ENCODE results near the gene UROD.
"Not testable (repeated sequence)": the region's sequence is repeated elsewhere in the genome, so short reads cannot be mapped to it uniquely, and the experiment has no call there.

The UROD gene

GRCh38 chr1:45011837-45012638 is at the start of gene UROD:
UROD (plus strand) TSS chr1:45012254; CDS start chr1:45012266, 12 bp downstream.
- DNase-seq (ENCODE audit: low read depth) = peak; percentile 86

GRCh38 chr1:44962729-44963128 is 49.3 kb upstream of the UROD start:
- no peak for DNase-seq (ENCODE audit: low read depth)

DNA sequence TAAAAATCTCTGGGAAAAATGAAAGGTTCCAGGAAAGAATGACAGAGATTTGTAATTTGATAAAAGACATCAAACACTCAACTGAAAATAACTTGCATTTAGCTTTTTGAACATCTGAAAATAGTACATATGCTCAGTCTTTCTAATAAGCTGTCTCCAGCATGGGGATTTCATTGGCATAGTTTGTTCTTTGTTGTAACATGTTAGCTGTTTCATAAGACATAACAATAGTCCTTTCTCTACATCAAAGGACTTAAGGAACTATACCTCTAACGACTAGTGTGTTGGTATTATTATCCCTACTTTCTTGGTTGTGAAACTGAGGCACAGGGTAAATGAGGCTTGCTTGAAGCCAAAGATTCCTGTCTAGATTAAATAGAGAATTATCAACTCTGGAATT is 47.7 kb upstream of the UROD start:
- no peak for DNase-seq (ENCODE audit: low read depth)

DNA sequence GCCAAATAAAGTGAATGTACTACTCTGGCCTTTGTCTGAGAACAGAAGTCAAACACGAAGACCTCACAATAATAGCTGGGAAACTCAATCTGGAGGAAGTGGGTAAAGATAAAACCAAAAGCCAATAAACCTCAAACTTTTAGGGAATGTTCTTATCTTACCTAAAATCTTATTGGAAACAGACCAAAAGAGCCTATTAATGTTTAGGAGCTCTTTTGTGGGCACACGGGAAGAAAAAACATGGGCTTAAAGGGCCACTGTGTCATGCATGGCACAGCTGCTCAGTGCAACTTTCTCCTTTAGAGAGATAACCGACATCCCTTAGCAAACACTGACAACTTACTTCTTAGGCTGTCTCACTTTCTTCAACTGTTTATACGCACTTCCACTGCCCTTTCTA is 41.7 kb upstream of the UROD start:
- DNase-seq (ENCODE audit: low read depth) = no peak

DNA sequence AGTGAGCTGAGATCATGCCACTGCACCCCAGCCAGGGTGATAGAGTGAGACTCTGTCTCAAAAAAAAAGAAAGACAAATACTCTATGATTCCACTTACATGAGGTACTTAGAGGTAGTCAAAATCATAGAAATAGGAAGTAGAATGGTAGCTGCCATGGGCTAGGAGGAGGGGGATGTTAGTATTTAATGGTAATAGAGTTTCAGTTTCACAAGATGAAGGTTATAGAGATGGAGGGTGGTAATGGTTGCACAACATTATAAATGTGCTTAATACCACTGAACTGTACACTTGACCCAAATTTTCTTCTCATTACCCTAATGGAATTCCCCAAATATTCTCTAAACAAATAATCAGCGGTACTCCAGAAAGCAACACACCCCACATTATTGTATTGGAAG is 38.4 kb upstream of the UROD start:
- DNase-seq (ENCODE audit: low read depth) = no peak

DNA sequence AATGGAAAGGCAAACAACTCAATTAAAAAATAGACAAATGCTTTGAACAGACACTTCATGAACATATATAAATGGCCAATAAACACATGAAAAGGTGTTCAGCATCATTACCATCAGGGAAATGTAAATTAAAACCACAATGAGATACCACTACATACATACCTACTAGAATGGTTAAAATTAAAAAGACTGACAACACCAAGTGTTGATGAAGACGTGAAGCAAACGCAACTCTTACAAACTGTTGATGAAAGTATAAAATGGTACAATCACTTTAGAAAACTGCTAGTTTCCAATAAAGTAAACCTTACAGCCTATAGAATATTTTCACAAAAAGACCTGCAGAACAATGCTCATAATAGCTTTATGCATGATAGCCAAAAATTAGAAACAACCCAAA is 35.8 kb upstream of the UROD start:
- DNase-seq (ENCODE audit: low read depth) = no peak

GRCh38 chr1:44977372-44977771 is 34.7 kb upstream of the UROD start:
- not testable (repeated sequence) for DNase-seq (ENCODE audit: low read depth)

DNA sequence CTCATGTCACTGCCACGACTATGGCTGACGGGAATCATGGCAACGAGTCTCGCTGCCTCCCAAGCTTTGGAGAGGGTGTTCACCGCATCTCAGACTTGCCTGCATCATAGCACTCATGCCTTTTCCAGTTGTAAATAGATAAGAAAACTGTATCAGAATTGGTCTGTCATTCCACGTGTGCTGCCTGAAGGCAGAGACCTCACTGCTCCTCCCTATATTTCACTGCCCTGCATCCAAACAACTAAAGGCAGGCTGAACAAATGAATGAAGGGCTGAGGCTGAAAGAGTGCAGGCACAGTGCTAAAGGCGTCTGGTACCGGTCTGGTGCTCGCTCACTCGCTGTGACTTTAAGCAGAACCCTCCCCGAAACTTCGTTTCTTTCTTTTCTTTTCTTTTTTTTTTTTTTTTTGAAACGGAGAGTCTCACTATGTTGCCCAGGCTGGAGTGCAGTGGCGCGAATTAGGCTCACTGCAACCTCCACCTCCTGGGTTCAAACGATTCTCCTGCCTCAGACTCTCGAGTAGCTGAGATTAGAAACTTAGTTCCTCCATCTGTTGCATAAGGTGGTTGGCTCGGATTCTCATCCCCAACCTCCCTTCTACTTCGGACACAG is 26.2 kb upstream of the UROD start:
- no peak for DNase-seq (ENCODE audit: low read depth)

DNA sequence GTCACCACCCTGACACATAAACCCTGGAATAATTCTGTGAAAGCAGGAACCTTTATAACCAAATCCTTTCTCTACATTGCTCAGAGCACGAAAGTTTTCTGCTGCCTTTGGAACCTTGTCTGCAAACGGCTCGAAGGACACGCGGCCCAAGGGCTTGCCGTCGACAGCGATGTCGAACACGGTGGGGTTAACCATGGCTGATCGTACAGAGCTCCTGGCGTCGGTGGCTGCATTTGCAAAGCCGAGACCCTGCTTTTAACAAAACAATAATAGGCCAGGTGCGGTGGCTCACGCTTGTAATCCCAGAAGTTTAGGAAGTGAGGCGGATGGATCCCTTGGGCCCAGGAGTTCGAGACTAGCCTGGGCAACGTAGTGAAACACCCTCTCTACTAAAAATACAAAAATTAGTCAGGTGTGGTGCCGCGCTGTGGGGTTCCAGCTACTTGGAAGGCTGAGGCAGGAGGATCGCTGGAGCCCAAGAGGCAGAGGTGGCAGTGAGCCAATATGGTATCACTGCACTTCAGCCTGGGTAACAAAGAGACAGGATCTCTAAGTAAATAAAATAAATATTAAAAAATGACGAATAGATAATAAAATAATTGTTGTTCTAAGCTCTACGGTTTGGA is 23.4 kb upstream of the UROD start:
- no peak for DNase-seq (ENCODE audit: low read depth)

- no peak for DNase-seq (ENCODE audit: low read depth)
Observed at GRCh38 chr1:44994309-44994898, 17.6 kb upstream of the UROD start.

DNA sequence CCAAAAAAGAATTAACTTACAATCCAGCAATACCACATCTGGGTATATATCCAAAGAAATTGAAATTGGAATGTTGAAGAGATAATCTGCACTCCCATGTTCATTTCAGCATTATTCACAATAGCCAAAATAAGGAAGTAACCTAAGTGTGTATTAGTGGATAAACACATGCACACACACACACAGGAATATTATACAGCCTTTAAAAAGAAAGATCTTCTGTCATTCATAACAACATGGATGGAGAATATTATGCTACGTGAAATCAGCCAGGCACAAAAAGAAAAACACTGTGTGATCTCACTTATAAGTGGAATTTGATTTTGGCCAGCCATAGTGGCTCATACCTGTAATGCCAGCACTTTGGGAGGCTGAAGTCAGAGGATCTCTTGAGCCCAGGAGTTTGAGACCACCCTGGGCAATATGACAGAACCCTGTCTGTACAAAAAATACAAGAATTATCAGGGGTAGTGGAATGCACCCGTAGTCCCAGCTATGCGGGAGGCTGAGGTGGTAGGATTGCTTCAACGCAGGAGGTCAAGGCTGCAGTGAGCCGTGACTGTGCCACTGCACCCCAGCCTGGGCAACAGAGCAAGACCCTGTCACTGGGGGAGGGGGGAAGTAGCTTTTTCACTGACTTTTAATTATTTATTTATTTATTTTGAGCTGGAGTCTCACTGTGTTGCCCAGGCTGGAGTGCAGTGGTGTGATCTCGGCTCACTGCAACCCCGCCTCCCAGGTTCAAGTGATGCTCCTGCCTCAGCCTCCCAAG is 16.4 kb upstream of the UROD start:
- DNase-seq (ENCODE audit: low read depth) = no peak

DNA sequence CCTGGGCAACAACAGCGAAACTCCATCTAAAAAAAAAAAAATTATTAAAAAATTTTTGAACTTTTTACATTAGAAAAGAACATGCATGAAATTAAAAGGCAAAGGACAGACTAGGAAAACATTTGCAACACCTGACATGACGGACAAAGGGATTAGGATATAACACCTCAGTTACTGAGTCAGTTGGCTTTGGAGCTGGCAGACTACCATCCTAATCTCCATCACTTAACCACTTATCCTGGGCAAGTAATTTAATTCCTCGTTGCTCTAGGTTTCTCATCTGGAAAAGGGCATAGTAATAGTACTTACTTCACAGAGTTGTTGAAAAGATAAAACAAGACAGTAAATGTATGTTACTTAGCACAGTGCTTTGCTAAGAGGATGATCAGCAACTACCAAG is 12.8 kb upstream of the UROD start:
- DNase-seq (ENCODE audit: low read depth) = no peak

- no peak for DNase-seq (ENCODE audit: low read depth)
Observed at GRCh38 chr1:45001011-45001481, 11.0 kb upstream of the UROD start.

- DNase-seq (ENCODE audit: low read depth) = not testable (repeated sequence)
Observed at GRCh38 chr1:45001576-45001975, 10.5 kb upstream of the UROD start.

DNA sequence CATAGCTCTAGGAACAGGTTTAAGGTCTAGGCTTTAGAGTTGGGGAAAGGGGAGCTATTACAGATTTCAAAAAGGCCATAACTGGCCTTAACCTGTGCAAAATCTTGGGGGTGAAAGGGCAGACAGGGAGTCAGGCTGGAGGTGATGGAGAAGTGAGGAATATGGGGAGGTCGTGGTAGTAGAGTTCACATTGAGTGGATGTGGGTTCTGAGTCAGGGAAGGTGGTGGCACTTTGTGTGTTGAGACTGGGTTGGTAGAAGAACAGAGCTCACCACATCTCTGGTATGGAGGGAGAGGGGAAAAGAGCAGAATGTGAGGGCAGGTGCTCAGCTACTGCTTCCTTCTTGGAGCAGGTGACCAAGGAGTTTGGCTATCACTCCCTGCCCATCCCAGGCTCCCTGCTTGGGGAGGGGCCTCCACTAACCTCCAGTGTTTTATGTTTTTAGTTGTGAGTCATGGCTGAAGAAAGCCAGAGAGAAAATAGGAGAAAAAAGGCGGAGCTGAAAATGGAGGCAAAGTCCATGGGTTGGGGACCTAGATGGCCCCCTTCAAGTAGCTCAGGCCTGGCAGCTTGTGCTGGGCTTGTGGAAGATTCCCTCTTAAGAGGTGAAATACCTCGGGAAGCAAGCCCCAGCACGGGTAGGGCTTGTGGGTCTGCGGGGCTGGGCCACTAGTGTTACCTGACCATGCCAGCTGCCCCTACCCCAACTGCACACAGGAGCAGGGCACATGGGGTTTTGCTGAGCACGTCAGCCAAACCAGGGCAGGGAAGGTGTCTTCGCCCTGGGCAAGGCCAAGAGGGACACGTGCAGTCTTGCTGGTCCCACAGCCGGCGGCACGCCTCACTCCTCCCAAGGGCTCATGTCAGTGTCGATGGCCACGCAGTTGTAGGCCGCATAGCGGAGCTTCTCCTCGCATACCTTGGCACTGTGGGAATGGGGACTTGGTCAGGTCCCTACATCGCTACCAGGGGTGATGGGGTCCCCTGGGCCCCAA is 9.1 kb upstream of the UROD start:
- no peak for DNase-seq (ENCODE audit: low read depth)

GRCh38 chr1:45003741-45004140 is 8.3 kb upstream of the UROD start:
- no peak for DNase-seq (ENCODE audit: low read depth)

DNA sequence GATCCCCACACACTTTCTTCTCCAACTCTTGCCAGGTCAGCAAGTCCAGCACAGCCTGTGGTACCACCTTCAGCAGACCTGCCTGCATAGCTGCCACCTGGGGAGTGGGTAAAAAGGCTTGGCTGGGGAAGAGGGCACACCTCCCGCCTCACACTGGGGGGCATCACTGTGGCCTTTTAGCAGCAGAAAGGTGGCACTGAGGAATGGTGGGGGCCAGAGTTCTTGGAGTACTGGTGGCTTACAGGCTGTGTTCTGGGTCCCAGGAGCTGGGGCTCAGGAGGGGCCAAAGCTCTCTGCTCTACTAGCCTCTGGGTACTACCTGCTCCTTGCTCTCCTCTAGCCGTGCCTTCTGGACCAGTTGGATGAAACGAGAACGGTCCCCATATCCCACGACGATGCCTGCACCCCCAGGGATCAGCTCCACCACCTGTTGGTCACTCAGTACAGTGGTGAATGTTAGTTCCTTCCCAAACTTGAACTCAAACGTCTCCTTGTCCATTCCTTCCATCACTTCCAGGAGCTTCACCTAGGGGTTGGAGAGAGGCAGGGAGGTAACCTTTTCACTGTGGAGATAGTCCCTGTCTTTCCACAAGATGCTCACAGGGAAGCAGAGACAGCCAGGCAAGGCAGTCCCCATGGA is 7.7 kb upstream of the UROD start:
- DNase-seq (ENCODE audit: low read depth) = no peak

DNA sequence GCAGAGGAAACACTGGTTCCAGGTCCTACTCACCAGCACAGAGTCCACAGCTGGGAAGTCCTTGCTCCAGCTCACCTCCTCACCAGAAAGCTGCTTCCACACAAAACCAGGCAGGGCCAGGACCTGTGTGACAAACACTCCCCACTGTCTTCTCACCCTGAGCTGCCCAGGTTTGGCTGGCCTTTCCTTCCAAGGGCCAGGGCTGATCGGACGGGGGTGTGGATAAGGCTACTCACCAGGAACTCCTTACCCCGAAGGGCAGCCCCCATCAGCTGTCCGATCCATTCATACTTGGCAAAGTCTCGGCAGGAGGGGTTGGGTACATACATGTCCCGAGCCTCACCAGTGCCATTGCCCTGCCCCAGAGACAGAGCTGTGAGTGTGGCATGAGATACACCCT is 6.3 kb upstream of the UROD start:
- no peak for DNase-seq (ENCODE audit: low read depth)

- DNase-seq (ENCODE audit: low read depth) = no peak
Observed at GRCh38 chr1:45007311-45007710, 4.7 kb upstream of the UROD start.

- no peak for DNase-seq (ENCODE audit: low read depth)
Observed at GRCh38 chr1:45008076-45008475, 4.0 kb upstream of the UROD start.
